ENCODE measurements around the gene CLEC1A.

Gene CLEC1A

GRCh38 chr12:10095971-10096370 is 2.8 kb downstream of the CLEC1A start:
- no peaks in the 10 kb centered on the region for H3K27me3 ChIP-seq (ENCODE audit: control insufficient read depth in 1 of 2, insufficient read depth in 1 of 2, low read length in 2 of 2)
- H2BK5ac ChIP-seq (ENCODE audit: low read depth, low read length, poor library complexity, severe bottlenecking), result no peak overlapping the region
- H3K23ac ChIP-seq (ENCODE audit: low read length in 2 of 2), result no peak overlapping the region
- no peaks in the 10 kb centered on the region for H3K9me3 ChIP-seq (ENCODE audit: control insufficient read depth, low read length)
- H3K79me1 ChIP-seq (replicated peaks; ENCODE audit: low read length, poor library complexity, severe bottlenecking), result no peaks in the 10 kb centered on the region
- H3K4me3 ChIP-seq (ENCODE audit: insufficient read depth in 1 of 2, low read depth in 1 of 2, low read length in 2 of 2), result no peak overlapping the region
- H3K9ac ChIP-seq (ENCODE audit: low read length), result no peak overlapping the region
- no peak overlapping the region for H3K18ac ChIP-seq (ENCODE audit: low read depth in 1 of 2, low read length in 2 of 2)
- H3K4me2 ChIP-seq (ENCODE audit: low read length, poor library complexity, severe bottlenecking), result no peak overlapping the region
- H2AFZ ChIP-seq (ENCODE audit: low read depth, low read length), result no peak overlapping the region
- no peaks in the 10 kb centered on the region for H3K36me3 ChIP-seq (ENCODE audit: control insufficient read depth in 1 of 2, insufficient read depth in 2 of 2, low read depth in 1 of 2, low read length in 2 of 2)
- H2BK12ac ChIP-seq (ENCODE audit: low read length in 2 of 2), result no peak overlapping the region
- no peak overlapping the region for H3K27ac ChIP-seq (ENCODE audit: low read length, poor library complexity, severe bottlenecking)
- peaks cover 4% of the 10 kb centered on the region for H3K4me1 ChIP-seq (ENCODE audit: control insufficient read depth, insufficient read depth, low read depth, low read length)
- H2BK15ac ChIP-seq (ENCODE audit: low read depth, poor library complexity, severe bottlenecking), result no peak overlapping the region
- H3K4ac ChIP-seq (ENCODE audit: low read depth in 1 of 2, low read length in 2 of 2), result no peak overlapping the region
- H2BK120ac ChIP-seq (ENCODE audit: low read depth, low read length), result no peak overlapping the region
- 95% methylated on average over 3 of the region's 3 CpGs for WGBS
- no peak overlapping the region for H4K8ac ChIP-seq (ENCODE audit: low read length)
- no peak overlapping the region for H3K14ac ChIP-seq (ENCODE audit: low read length in 2 of 2)
- no peak overlapping the region for H4K91ac ChIP-seq (ENCODE audit: low read length)
- no peak overlapping the region for H2AK5ac ChIP-seq (ENCODE audit: low read length, severe bottlenecking)
- no peak for DNase-seq

DNA sequence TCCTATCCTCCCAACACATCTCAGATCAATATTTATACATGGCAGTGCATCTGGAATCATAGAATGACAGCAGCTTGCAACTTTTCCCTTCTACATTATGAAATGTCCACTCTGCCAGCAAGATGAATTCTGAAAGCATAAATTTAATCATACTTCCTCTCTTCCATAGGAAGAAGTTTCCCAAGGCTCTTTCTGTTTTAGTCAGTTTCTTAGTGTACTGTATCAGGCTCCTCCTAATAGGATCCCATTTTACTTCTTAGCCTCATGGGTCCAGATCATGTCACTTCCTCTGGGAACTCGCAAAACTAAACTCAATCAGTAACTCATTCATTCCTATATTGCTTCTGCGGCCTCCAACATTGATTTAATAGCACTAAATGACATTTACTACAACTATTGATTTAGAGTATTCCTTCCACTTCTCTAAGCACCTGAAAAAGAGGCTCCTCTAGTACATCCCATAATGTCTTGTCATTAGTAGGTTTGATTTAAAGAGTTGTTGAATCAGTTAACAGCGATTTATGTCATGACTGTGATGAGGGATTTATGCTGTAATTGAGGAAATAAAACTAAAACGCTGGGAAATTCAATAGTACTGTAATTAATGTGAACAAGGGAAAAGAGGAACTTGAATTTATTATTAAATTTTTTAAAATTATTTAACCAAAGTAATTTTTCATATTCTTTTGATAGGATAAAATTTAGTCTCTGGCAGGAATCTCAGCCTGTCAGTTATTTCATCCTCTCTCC is 4.0 kb downstream of the CLEC1A start:
- no peak overlapping the region for H2BK12ac ChIP-seq (ENCODE audit: low read length in 2 of 2)
- H3K9me3 ChIP-seq (ENCODE audit: control insufficient read depth, low read length), result no peaks in the 10 kb centered on the region
- H2AK5ac ChIP-seq (ENCODE audit: low read length, severe bottlenecking), result no peak overlapping the region
- H3K18ac ChIP-seq (ENCODE audit: low read depth in 1 of 2, low read length in 2 of 2), result no peak overlapping the region
- no peak overlapping the region for H2BK120ac ChIP-seq (ENCODE audit: low read depth, low read length)
- no peak overlapping the region for H3K14ac ChIP-seq (ENCODE audit: low read length in 2 of 2)
- no peak overlapping the region for H3K4ac ChIP-seq (ENCODE audit: low read depth in 1 of 2, low read length in 2 of 2)
- 95% methylated on average over 3 of the region's 4 CpGs for WGBS
- H2BK5ac ChIP-seq (ENCODE audit: low read depth, low read length, poor library complexity, severe bottlenecking), result no peak overlapping the region
- H2BK15ac ChIP-seq (ENCODE audit: low read depth, poor library complexity, severe bottlenecking), result no peak overlapping the region
- no peak overlapping the region for H4K8ac ChIP-seq (ENCODE audit: low read length)
- H3K4me2 ChIP-seq (ENCODE audit: low read length, poor library complexity, severe bottlenecking), result no peak overlapping the region
- H3K4me1 ChIP-seq (ENCODE audit: control insufficient read depth, insufficient read depth, low read depth, low read length), result peaks cover 4% of the 10 kb centered on the region
- H3K27me3 ChIP-seq (ENCODE audit: control insufficient read depth in 1 of 2, insufficient read depth in 1 of 2, low read length in 2 of 2), result no peaks in the 10 kb centered on the region
- no peak overlapping the region for H3K9ac ChIP-seq (ENCODE audit: low read length)
- no peak overlapping the region for H3K4me3 ChIP-seq (ENCODE audit: insufficient read depth in 1 of 2, low read depth in 1 of 2, low read length in 2 of 2)
- H3K27ac ChIP-seq (ENCODE audit: low read length, poor library complexity, severe bottlenecking), result no peak overlapping the region
- H2AFZ ChIP-seq (ENCODE audit: low read depth, low read length), result no peak overlapping the region
- H3K36me3 ChIP-seq (ENCODE audit: control insufficient read depth in 1 of 2, insufficient read depth in 2 of 2, low read depth in 1 of 2, low read length in 2 of 2), result no peaks in the 10 kb centered on the region
- DNase-seq, result no peak
- H4K91ac ChIP-seq (ENCODE audit: low read length), result no peak overlapping the region
- no peaks in the 10 kb centered on the region for H3K79me1 ChIP-seq (replicated peaks; ENCODE audit: low read length, poor library complexity, severe bottlenecking)
- H3K23ac ChIP-seq (ENCODE audit: low read length in 2 of 2), result no peak overlapping the region

DNA sequence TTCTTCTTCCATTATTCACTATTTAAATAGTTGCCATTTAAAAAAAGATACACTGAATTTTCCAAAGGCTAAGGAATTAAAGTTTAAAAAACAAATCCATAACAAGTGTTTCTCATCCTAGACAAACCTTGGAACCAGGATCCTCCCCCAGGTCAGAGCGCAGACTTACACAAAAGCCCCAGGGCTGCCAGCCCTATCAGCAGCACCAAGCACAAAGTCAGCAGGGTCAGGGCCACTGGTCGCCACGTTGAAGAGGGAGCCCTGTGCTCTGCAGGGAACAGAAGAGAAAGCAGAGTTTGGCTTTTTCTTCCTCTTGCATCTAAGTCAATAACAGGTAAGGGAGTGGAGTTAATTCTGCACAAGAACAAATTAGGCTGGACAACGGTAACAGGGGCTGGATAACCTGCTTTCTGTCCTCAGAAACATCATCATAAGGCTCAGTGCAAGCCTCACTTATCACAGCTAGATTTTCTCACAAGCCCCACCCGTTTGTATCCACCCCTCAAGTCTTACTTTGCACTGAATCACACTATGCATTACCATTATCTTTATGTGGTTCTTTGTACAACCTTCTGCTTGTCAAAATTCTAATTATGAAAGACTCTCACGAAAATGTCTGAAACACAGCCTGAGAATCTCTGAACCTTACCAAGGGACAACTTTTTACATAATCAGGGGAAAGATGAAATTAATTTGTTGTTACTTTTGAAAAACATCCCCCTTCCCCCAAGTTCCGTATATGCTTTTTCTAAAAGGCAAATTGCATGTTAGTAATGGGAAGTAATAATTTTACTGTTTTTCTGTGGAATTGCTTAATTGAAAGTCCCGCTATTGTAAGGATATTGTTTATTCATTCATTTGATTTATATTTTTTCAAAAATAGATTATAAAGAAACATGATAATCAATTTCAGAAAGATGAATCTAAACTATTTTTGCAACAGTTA is 9.6 kb downstream of the CLEC1A start:
- Histone ChIP-seq H2BK120ac (ENCODE audit: low read depth, low read length) (no peak overlapping the region), H3K27me3 (ENCODE audit: control insufficient read depth in 1 of 2, insufficient read depth in 1 of 2, low read length in 2 of 2) (no peaks in the 10 kb centered on the region)

DNA sequence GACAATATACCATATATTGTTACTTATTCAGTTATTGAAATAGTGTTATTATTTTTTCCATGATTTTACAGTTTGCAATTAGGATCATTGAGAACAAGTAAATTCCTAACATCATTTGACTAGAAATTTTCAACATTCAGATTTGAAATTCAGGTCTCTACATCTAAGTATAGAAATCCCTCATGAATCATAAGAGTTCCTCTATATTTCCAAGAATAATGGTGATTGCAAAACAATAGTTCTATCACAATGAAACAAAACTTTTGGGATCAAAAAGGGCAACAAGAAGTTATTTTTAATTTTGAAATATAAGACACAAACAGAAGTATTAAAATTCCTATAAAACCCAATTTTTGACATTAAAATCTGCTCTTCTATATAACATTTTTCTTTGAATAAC is 10.8 kb downstream of the CLEC1A start:
- Histone ChIP-seq H3K4ac (ENCODE audit: low read depth in 1 of 2, low read length in 2 of 2) (no peak overlapping the region), H4K91ac (ENCODE audit: low read length) (no peak overlapping the region), H3K14ac (ENCODE audit: low read length in 2 of 2) (no peak overlapping the region), H3K18ac (ENCODE audit: low read depth in 1 of 2, low read length in 2 of 2) (no peak overlapping the region), H3K4me2 (ENCODE audit: low read length, poor library complexity, severe bottlenecking) (no peak overlapping the region), H2AK5ac (ENCODE audit: low read length, severe bottlenecking) (no peak overlapping the region), H3K27me3 (ENCODE audit: control insufficient read depth in 1 of 2, insufficient read depth in 1 of 2, low read length in 2 of 2) (no peaks in the 10 kb centered on the region), H2BK15ac (ENCODE audit: low read depth, poor library complexity, severe bottlenecking) (no peak overlapping the region), H4K8ac (ENCODE audit: low read length) (no peak overlapping the region), H2BK120ac (ENCODE audit: low read depth, low read length) (no peak overlapping the region), H3K36me3 (ENCODE audit: control insufficient read depth in 1 of 2, insufficient read depth in 2 of 2, low read depth in 1 of 2, low read length in 2 of 2) (no peaks in the 10 kb centered on the region), H3K27ac (ENCODE audit: low read length, poor library complexity, severe bottlenecking) (no peak overlapping the region), H3K9ac (ENCODE audit: low read length) (no peak overlapping the region), H3K4me1 (ENCODE audit: control insufficient read depth, insufficient read depth, low read depth, low read length) (no peaks in the 10 kb centered on the region), H2BK5ac (ENCODE audit: low read depth, low read length, poor library complexity, severe bottlenecking) (no peak overlapping the region), H3K23ac (ENCODE audit: low read length in 2 of 2) (no peak overlapping the region), H2AFZ (ENCODE audit: low read depth, low read length) (no peak overlapping the region), H3K4me3 (ENCODE audit: insufficient read depth in 1 of 2, low read depth in 1 of 2, low read length in 2 of 2) (no peak overlapping the region), H2BK12ac (ENCODE audit: low read length in 2 of 2) (no peak overlapping the region), H3K79me1 (replicated peaks; ENCODE audit: low read length, poor library complexity, severe bottlenecking) (no peaks in the 10 kb centered on the region), H3K9me3 (ENCODE audit: control insufficient read depth, low read length) (no peaks in the 10 kb centered on the region)
- DNase-seq, result no peak

More for the DNA sequence above, 9.6 kb downstream of the CLEC1A start:
- H3K14ac ChIP-seq (ENCODE audit: low read length in 2 of 2), result no peak overlapping the region
- H2BK5ac ChIP-seq (ENCODE audit: low read depth, low read length, poor library complexity, severe bottlenecking), result no peak overlapping the region
- no peaks in the 10 kb centered on the region for H3K9me3 ChIP-seq (ENCODE audit: control insufficient read depth, low read length)
- no peak overlapping the region for H3K4me2 ChIP-seq (ENCODE audit: low read length, poor library complexity, severe bottlenecking)
- 58% methylated on average over 5 of the region's 8 CpGs for WGBS
- no peak overlapping the region for H3K4me3 ChIP-seq (ENCODE audit: insufficient read depth in 1 of 2, low read depth in 1 of 2, low read length in 2 of 2)
- no peak overlapping the region for H4K8ac ChIP-seq (ENCODE audit: low read length)
- no peak overlapping the region for H2AFZ ChIP-seq (ENCODE audit: low read depth, low read length)
- no peak overlapping the region for H2BK12ac ChIP-seq (ENCODE audit: low read length in 2 of 2)
- H3K9ac ChIP-seq (ENCODE audit: low read length), result no peak overlapping the region
- H3K4me1 ChIP-seq (ENCODE audit: control insufficient read depth, insufficient read depth, low read depth, low read length), result no peaks in the 10 kb centered on the region
- H3K18ac ChIP-seq (ENCODE audit: low read depth in 1 of 2, low read length in 2 of 2), result no peak overlapping the region
- H4K91ac ChIP-seq (ENCODE audit: low read length), result no peak overlapping the region
- H3K4ac ChIP-seq (ENCODE audit: low read depth in 1 of 2, low read length in 2 of 2), result no peak overlapping the region
- H2AK5ac ChIP-seq (ENCODE audit: low read length, severe bottlenecking), result no peak overlapping the region
- H3K36me3 ChIP-seq (ENCODE audit: control insufficient read depth in 1 of 2, insufficient read depth in 2 of 2, low read depth in 1 of 2, low read length in 2 of 2), result no peaks in the 10 kb centered on the region
- no peak overlapping the region for H3K23ac ChIP-seq (ENCODE audit: low read length in 2 of 2)
- no peak overlapping the region for H2BK15ac ChIP-seq (ENCODE audit: low read depth, poor library complexity, severe bottlenecking)
- no peak overlapping the region for H3K27ac ChIP-seq (ENCODE audit: low read length, poor library complexity, severe bottlenecking)
- DNase-seq, result no peak
- H3K79me1 ChIP-seq (replicated peaks; ENCODE audit: low read length, poor library complexity, severe bottlenecking), result no peaks in the 10 kb centered on the region

Data from mesenchymal stem cell (in vitro differentiated cells and primary cell).